Transverse colon (tissue), 4 donors: Measurements from ENCODE around the gene CHRNA9.

Experiments used
- CTCF ChIP-seq, 5 experiments: fragments of 200-600 bp in 3 of 5; fragments of 450-650 bp in 2 of 5; sonication (generic) in 3 of 5; IDR thresholded peaks; 1 replicate in 2 of 5; 2 replicates in 3 of 5; pipeline ENCODE4 v1.5.1; 2016 to 2017; ENCODE audit warnings: antibody characterized with exemption in 5 of 5, inconsistent platforms in 3 of 5, mild to moderate bottlenecking in 2 of 5, moderate library complexity in 1 of 5
- EP300 ChIP-seq: sonication (generic); formaldehyde crosslinking; IDR thresholded peaks from one replicate; pipeline ENCODE4 v1.6.1; 2017; ENCODE audit warnings: antibody characterized with exemption, low read depth
- POLR2A ChIP-seq: fragments of 450-650 bp; IDR thresholded peaks from one replicate; pipeline ENCODE4 v1.6.1; 2016; ENCODE audit warnings: antibody characterized with exemption, mild to moderate bottlenecking, moderate library complexity
- POLR2AphosphoS5 ChIP-seq, 3 donors: sonication (generic); formaldehyde crosslinking; IDR thresholded peaks; one replicate each; pipeline ENCODE4 v1.6.1; 2016; ENCODE audit warnings: antibody characterized with exemption in 3 of 3

GRCh38 chr4:40388239-40388638 is 53.1 kb downstream of the CHRNA9 start:
- TF ChIP-seq CTCF (IDR thresholded peaks at IDR 0.05) (no peak), POLR2AphosphoS5 (IDR thresholded peaks at IDR 0.05) (no peak), POLR2A (no peak), EP300 (no peak)
